HEK293 (cell line): ENCODE measurements around the gene TRIM72.

ENCODE experiments used
- CTCF ChIA-PET: fragments of 350-600 bp; formaldehyde crosslinking; extraction: SDS; loops from one replicate; lab custom pipeline; 2021; ENCODE audit warnings: antibody characterized with exemption; lab: Yijun Ruan, JAX
- POLR2A ChIA-PET: fragments of 300-600 bp; formaldehyde crosslinking; extraction: SDS; loops from one replicate; lab custom pipeline; 2020; ENCODE audit warnings: antibody characterized with exemption, inconsistent platforms; lab: Yijun Ruan, JAX
- H3K27ac ChIP-seq: fragments of 200-500 bp; sonication (Bioruptor generic); 2 replicates; pipeline ENCODE4 v1.5.1; 2014; ENCODE audit warnings: low read depth, low read length, control low read depth, inconsistent platforms; ENCODE audit errors: extremely low read depth
- H3K36me3 ChIP-seq, 2 experiments: fragments of 200-500 bp in 1 of 2; sonication (Bioruptor generic) in 1 of 2; 1 replicate in 1 of 2; 2 replicates in 1 of 2; pipeline ENCODE4 v1.5.1; 2014 to 2017; ENCODE audit warnings: inconsistent platforms in 2 of 2, low read length in 2 of 2; ENCODE audit not compliant: control insufficient read depth in 2 of 2, insufficient read depth in 1 of 2
- H3K4me1 ChIP-seq: fragments of 200-500 bp; sonication (Bioruptor generic); 2 replicates; pipeline ENCODE4 v1.5.1; 2014; ENCODE audit warnings: mild to moderate bottlenecking, low read length, inconsistent platforms; ENCODE audit not compliant: control insufficient read depth, insufficient read depth
- H3K4me3 ChIP-seq: 2 replicates; pipeline ENCODE4 v1.5.1; 2011; ENCODE audit warnings: low read depth, mild to moderate bottlenecking, control low read depth, low read length, moderate library complexity
- H3K9me3 ChIP-seq: fragments of 200-500 bp; sonication (Bioruptor generic); 2 replicates; pipeline ENCODE4 v1.5.1; 2014; ENCODE audit warnings: low read depth, low read length, inconsistent platforms; ENCODE audit not compliant: control insufficient read depth, insufficient read depth
- KLF16 ChIP-seq: fragments of 450-650 bp; formaldehyde crosslinking; IDR thresholded peaks from 2 replicates; pipeline ENCODE4 v1.5.1; 2017; ENCODE audit warnings: missing biosample characterization, missing genetic modification characterization
- SP2 ChIP-seq: fragments of 450-650 bp; formaldehyde crosslinking; IDR thresholded peaks from 2 replicates; pipeline ENCODE4 v1.5.1; 2016; ENCODE audit warnings: missing biosample characterization, missing genetic modification characterization
- ZBTB17 ChIP-seq: fragments of 450-650 bp; formaldehyde crosslinking; IDR thresholded peaks from 2 replicates; pipeline ENCODE4 v1.5.1; 2016; ENCODE audit warnings: missing biosample characterization, missing genetic modification characterization
- ZNF184 ChIP-seq: fragments of 450-650 bp; IDR thresholded peaks from 2 replicates; pipeline ENCODE4 v1.5.1; 2018; ENCODE audit warnings: missing biosample characterization, mild to moderate bottlenecking, missing genetic modification characterization
- ZNF354C ChIP-seq: fragments of 450-650 bp; formaldehyde crosslinking; IDR thresholded peaks from 2 replicates; pipeline ENCODE4 v1.5.1; 2016; ENCODE audit warnings: missing biosample characterization, missing genetic modification characterization, low read depth, borderline replicate concordance
- ZNF426 ChIP-seq: fragments of 450-650 bp; formaldehyde crosslinking; IDR thresholded peaks from 2 replicates; pipeline ENCODE4 v1.5.1; 2017; ENCODE audit warnings: missing biosample characterization, missing genetic modification characterization, mild to moderate bottlenecking, inconsistent platforms, moderate library complexity
- ZNF571 ChIP-seq: fragments of 450-650 bp; formaldehyde crosslinking; IDR thresholded peaks from 2 replicates; pipeline ENCODE4 v1.5.0; 2017; ENCODE audit warnings: missing biosample characterization, missing genetic modification characterization
- ZNF623 ChIP-seq: fragments of 450-650 bp; formaldehyde crosslinking; IDR thresholded peaks from 2 replicates; pipeline ENCODE4 v1.5.1; 2016; ENCODE audit warnings: missing biosample characterization, missing genetic modification characterization
- ZNF664 ChIP-seq: fragments of 450-650 bp; formaldehyde crosslinking; IDR thresholded peaks from 2 replicates; pipeline ENCODE4 v1.5.1; 2016; ENCODE audit warnings: missing biosample characterization, missing genetic modification characterization
- ZNF785 ChIP-seq: fragments of 450-650 bp; formaldehyde crosslinking; IDR thresholded peaks from 2 replicates; pipeline ENCODE4 v1.5.1; 2016; ENCODE audit warnings: missing biosample characterization, missing genetic modification characterization
- TF ChIP-seq, protein P1 (sequence below): fragments of 450-650 bp; formaldehyde crosslinking; IDR thresholded peaks from 2 replicates; pipeline ENCODE4 v1.5.1; 2016; ENCODE audit warnings: missing biosample characterization, missing genetic modification characterization
- TF ChIP-seq, protein P2 (sequence below): fragments of 450-650 bp; formaldehyde crosslinking; IDR thresholded peaks from 2 replicates; pipeline ENCODE4 v1.5.1; 2016; ENCODE audit warnings: missing biosample characterization, missing genetic modification characterization
- TF ChIP-seq, protein P3 (sequence below): fragments of 450-650 bp; formaldehyde crosslinking; IDR thresholded peaks from 2 replicates; pipeline ENCODE4 v1.5.1; 2017; ENCODE audit warnings: missing biosample characterization, missing genetic modification characterization
- TF ChIP-seq, protein P4 (sequence below): fragments of 450-650 bp; formaldehyde crosslinking; IDR thresholded peaks from 2 replicates; pipeline ENCODE4 v1.5.1; 2016; ENCODE audit warnings: missing biosample characterization, missing genetic modification characterization
- TF ChIP-seq, protein P5 (sequence below): fragments of 450-650 bp; formaldehyde crosslinking; IDR thresholded peaks from 2 replicates; pipeline ENCODE4 v1.5.1; 2016; ENCODE audit warnings: missing biosample characterization, missing genetic modification characterization
- TF ChIP-seq, protein P6 (sequence below): fragments of 450-650 bp; formaldehyde crosslinking; IDR thresholded peaks from 2 replicates; pipeline ENCODE4 v1.5.1; 2016; ENCODE audit warnings: missing biosample characterization, missing genetic modification characterization, borderline replicate concordance

The TRIM72 gene

DNA sequence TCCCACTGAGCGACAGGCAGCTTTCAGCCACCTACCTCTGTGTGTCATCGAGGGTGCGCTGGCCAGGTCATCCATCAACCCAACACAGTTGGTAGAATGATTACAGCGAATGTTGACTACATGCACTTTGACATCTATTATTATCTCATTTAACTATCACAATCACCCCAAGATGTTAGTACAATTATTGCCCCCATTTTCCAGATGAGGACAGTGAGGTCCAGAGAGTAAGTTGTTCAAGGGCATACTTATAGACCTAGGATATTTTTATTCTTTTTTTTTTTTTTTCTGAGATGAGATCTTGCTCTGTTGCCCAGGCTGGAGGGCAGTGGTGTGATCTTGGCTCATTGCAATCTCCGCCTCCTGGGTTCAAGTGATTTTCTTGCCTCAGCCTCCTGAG is 37.5 kb downstream of the TRIM72 start:
- CTCF ChIA-PET = interaction anchor here (0.6 kb wide), 1 partner anchor 406 kb away, joined by 3 read pairs; no protein-coding TSS in a partner anchor
- no peaks in the 10 kb centered on the region for H3K4me1 ChIP-seq

DNA sequence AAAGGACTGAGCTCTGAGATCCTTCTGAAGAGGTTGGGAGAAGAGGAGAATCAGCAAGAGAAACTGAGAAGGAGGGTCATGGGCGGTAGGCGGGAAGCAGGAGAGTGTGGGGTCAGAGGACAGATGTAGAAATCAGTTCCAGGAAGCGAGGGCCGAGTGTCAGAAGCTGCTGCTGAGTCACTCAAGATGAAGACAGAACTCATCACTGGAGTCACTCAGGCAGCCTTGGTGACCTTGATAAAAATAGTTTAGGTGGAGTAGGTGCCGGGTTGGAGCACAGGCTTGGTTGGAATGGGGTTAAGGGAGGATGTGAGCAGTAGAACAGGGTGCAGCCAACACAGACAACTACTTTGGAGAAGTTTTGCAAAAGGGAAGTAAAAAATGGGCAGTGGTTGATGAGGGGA is 39.7 kb downstream of the TRIM72 start:
- CTCF ChIA-PET = interaction anchor here (0.6 kb wide), 1 partner anchor 32 kb away, joined by 7 read pairs; no protein-coding TSS in a partner anchor
- no peaks in the 10 kb centered on the region for H3K36me3 ChIP-seq
- no peak overlapping the region for H3K4me3 ChIP-seq
- TF ChIP-seq ZNF184 (no peak), ZBTB17 (tag by site-specific recombination) (peak; percentile 19; the same call in 1 of the 2 replicates)
- TF ChIP-seq, protein P1, sequence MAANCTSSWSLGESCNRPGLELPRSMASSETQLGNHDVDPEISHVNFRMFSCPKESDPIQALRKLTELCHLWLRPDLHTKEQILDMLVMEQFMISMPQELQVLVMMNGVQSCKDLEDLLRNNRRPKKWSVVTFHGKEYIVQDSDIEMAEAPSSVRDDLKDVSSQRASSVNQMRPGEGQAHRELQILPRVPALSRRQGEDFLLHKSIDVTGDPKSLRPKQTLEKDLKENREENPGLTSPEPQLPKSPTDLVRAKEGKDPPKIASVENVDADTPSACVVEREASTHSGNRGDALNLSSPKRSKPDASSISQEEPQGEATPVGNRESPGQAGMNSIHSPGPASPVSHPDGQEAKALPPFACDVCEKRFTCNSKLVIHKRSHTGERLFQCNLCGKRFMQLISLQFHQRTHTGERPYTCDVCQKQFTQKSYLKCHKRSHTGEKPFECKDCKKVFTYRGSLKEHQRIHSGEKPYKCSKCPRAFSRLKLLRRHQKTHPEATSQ = no peak
- TF ChIP-seq, all 188 proteins: peak for 1
- POLR2A ChIA-PET = no interaction called here
- H3K4me1 ChIP-seq = no peaks in the 10 kb centered on the region
- H3K27ac ChIP-seq = no peak overlapping the region
- H3K9me3 ChIP-seq = no peaks in the 10 kb centered on the region

More for the DNA sequence above, 37.5 kb downstream of the TRIM72 start:
- Histone ChIP-seq H3K27ac (no peak overlapping the region), H3K36me3 (no peaks in the 10 kb centered on the region), H3K9me3 (no peaks in the 10 kb centered on the region)
- TF ChIP-seq, protein P2, sequence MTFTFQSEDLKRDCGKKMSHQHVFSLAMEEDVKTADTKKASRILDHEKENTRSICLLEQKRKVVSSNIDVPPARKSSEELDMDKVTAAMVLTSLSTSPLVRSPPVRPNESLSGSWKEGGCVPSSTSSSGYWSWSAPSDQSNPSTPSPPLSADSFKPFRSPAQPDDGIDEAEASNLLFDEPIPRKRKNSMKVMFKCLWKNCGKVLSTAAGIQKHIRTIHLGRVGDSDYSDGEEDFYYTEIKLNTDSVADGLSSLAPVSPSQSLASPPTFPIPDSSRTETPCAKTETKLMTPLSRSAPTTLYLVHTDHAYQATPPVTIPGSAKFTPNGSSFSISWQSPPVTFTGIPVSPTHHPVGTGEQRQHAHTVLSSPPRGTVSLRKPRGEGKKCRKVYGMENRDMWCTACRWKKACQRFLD (tag by site-specific recombination) = no peak
- TF ChIP-seq SP2 (tag by site-specific recombination) (no peak), ZNF571 (tag by site-specific recombination) (no peak), ZNF664 (peak; percentile 76), ZNF785 (tag by site-specific recombination) (no peak), KLF16 (no peak)
- TF ChIP-seq, protein P3, sequence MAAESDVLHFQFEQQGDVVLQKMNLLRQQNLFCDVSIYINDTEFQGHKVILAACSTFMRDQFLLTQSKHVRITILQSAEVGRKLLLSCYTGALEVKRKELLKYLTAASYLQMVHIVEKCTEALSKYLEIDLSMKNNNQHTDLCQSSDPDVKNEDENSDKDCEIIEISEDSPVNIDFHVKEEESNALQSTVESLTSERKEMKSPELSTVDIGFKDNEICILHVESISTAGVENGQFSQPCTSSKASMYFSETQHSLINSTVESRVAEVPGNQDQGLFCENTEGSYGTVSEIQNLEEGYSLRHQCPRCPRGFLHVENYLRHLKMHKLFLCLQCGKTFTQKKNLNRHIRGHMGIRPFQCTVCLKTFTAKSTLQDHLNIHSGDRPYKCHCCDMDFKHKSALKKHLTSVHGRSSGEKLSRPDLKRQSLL = no peak
- TF ChIP-seq, all 188 proteins: peak for 1
- H3K4me3 ChIP-seq = no peak overlapping the region
- POLR2A ChIA-PET = no interaction called here

DNA sequence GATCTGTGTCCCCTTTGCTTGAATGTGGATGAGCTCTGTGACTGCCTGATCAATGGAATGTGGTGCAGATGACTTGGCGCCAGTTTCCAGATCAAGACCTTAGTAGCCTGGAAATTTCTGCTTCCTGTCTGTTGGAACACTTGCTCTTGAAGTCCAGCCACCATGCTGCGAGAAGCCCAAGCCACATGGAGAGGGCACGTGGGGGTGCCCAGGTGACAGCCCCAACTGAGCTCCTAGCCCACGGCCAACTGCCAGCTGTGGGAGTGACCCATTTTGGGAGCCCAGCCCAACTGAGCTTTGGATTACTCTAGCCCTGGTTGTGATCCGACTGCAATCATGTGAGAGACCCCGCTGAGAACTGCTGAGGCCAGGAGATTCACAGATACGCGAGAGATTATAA is 42.5 kb downstream of the TRIM72 start:
- ChIA-PET CTCF (no interaction called here), POLR2A (no interaction called here)
- no peaks in the 10 kb centered on the region for H3K9me3 ChIP-seq
- H3K27ac ChIP-seq = no peak overlapping the region
- no peak overlapping the region for H3K4me3 ChIP-seq
- TF ChIP-seq ZNF623 (tag by site-specific recombination) = no peak
- TF ChIP-seq, protein P4, sequence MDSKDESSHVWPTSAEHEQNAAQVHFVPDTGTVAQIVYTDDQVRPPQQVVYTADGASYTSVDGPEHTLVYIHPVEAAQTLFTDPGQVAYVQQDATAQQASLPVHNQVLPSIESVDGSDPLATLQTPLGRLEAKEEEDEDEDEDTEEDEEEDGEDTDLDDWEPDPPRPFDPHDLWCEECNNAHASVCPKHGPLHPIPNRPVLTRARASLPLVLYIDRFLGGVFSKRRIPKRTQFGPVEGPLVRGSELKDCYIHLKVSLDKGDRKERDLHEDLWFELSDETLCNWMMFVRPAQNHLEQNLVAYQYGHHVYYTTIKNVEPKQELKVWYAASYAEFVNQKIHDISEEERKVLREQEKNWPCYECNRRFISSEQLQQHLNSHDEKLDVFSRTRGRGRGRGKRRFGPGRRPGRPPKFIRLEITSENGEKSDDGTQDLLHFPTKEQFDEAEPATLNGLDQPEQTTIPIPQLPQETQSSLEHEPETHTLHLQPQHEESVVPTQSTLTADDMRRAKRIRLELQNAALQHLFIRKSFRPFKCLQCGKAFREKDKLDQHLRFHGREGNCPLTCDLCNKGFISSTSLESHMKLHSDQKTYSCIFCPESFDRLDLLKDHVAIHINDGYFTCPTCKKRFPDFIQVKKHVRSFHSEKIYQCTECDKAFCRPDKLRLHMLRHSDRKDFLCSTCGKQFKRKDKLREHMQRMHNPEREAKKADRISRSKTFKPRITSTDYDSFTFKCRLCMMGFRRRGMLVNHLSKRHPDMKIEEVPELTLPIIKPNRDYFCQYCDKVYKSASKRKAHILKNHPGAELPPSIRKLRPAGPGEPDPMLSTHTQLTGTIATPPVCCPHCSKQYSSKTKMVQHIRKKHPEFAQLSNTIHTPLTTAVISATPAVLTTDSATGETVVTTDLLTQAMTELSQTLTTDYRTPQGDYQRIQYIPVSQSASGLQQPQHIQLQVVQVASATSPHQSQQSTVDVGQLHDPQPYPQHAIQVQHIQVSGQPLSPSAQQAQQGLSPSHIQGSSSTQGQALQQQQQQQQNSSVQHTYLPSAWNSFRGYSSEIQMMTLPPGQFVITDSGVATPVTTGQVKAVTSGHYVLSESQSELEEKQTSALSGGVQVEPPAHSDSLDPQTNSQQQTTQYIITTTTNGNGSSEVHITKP (tag by site-specific recombination) = no peak
- TF ChIP-seq ZNF426 = no peak
- TF ChIP-seq, protein P5, sequence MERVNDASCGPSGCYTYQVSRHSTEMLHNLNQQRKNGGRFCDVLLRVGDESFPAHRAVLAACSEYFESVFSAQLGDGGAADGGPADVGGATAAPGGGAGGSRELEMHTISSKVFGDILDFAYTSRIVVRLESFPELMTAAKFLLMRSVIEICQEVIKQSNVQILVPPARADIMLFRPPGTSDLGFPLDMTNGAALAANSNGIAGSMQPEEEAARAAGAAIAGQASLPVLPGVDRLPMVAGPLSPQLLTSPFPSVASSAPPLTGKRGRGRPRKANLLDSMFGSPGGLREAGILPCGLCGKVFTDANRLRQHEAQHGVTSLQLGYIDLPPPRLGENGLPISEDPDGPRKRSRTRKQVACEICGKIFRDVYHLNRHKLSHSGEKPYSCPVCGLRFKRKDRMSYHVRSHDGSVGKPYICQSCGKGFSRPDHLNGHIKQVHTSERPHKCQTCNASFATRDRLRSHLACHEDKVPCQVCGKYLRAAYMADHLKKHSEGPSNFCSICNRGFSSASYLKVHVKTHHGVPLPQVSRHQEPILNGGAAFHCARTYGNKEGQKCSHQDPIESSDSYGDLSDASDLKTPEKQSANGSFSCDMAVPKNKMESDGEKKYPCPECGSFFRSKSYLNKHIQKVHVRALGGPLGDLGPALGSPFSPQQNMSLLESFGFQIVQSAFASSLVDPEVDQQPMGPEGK (tag by site-specific recombination) = no peak
- TF ChIP-seq, protein P6, sequence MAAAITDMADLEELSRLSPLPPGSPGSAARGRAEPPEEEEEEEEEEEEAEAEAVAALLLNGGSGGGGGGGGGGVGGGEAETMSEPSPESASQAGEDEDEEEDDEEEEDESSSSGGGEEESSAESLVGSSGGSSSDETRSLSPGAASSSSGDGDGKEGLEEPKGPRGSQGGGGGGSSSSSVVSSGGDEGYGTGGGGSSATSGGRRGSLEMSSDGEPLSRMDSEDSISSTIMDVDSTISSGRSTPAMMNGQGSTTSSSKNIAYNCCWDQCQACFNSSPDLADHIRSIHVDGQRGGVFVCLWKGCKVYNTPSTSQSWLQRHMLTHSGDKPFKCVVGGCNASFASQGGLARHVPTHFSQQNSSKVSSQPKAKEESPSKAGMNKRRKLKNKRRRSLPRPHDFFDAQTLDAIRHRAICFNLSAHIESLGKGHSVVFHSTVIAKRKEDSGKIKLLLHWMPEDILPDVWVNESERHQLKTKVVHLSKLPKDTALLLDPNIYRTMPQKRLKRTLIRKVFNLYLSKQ (tag by site-specific recombination) = no peak
- TF ChIP-seq, protein P2 (tag by site-specific recombination) = no peak
- no peak for TF ChIP-seq ZNF354C
- no peaks in the 10 kb centered on the region for H3K4me1 ChIP-seq
- H3K36me3 ChIP-seq = no peaks in the 10 kb centered on the region
